ENCODE results near the gene MAPRE2.

The MAPRE2 gene

GRCh38 chr18:35045121-35045520, 3.9 kb downstream of the MAPRE2 start:
- Mint-ChIP-seq H3K36me3 (peaks cover 4% of the 10 kb centered on the region), H3K27ac (peak overlapping the region; percentile 100), H3K4me1 (peaks cover 65% of the 10 kb centered on the region), H3K9me3 (no peaks in the 10 kb centered on the region), H3K27me3 (no peaks in the 10 kb centered on the region), H3K4me3 (no peak overlapping the region)
- ATAC-seq (ENCODE audit: low read depth) (no peak), DNase-seq (ENCODE audit: low spot score in 2 of 2) (no peak)

GRCh38 chr18:35045806-35046205, 4.6 kb downstream of the MAPRE2 start:
- DNase-seq (ENCODE audit: low spot score in 2 of 2) (no peak), ATAC-seq (ENCODE audit: low read depth) (no peak)
- peaks cover 4% of the 10 kb centered on the region for H3K36me3 Mint-ChIP-seq
- H3K4me1 Mint-ChIP-seq: peaks cover 67% of the 10 kb centered on the region
- no peaks in the 10 kb centered on the region for H3K9me3 Mint-ChIP-seq
- H3K27ac Mint-ChIP-seq: peak overlapping the region; percentile 100
- peak overlapping the region; percentile 44 for H3K4me3 Mint-ChIP-seq
- H3K27me3 Mint-ChIP-seq: no peaks in the 10 kb centered on the region

GRCh38 chr18:35047697-35048292, 6.6 kb downstream of the MAPRE2 start:
- Mint-ChIP-seq H3K27ac (peak overlapping the region; percentile 100), H3K4me3 (no peak overlapping the region)

DNA sequence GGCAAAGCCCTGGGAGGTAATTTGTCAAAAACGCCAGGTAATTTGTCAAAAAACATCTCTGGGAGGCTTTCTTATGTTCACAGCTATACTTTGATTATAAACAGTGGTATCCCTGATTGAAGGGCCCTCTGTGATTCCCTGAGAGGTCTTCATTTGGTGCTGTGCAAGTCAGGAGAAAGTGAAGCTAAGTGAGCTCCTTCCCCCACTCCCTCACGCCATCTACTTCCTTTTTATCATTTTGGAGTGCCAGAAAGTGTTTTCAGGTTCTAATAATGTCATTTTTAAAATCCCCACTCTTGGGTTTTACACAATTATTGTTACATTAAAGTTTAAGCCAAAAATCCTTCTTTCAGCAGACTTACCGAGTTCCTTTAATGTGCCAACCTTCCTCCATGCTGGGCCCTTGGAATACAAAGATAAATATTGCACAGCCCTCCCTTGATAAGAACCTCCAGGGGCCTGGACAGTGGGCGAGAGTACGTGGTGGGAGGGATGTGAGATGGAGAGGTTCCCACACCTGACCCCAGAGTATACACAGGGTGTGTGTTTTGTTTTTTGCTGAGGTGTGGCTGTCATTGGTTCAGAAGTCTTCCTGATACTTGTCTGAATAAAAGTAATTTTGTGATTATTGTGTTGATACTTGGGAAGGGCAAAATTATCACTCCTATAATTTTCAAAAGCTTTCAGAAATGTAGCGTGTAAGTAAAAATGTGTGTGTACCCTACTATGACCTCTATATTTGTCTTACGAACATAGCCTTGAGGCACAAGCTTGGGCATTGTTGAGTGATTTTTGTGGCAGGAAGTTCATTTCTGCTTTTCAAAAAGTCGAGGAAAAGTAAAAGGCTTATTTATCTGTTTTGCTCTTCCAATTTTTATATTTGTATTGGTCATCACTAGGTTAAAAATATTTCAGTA, 8.2 kb downstream of the MAPRE2 start:
- peaks cover 6% of the 10 kb centered on the region for H3K36me3 Mint-ChIP-seq
- H3K27me3 Mint-ChIP-seq: no peaks in the 10 kb centered on the region
- DNase-seq (ENCODE audit: low spot score in 2 of 2) (no peak), ATAC-seq (ENCODE audit: low read depth) (peak; percentile 57)
- H3K4me3 Mint-ChIP-seq: peak overlapping the region; percentile 83
- no peaks in the 10 kb centered on the region for H3K9me3 Mint-ChIP-seq
- H3K4me1 Mint-ChIP-seq: peaks cover 57% of the 10 kb centered on the region
- peak overlapping the region; percentile 98 for H3K27ac Mint-ChIP-seq

More at GRCh38 chr18:35047697-35048292, 6.6 kb downstream of the MAPRE2 start:
- no peak for ATAC-seq (ENCODE audit: low read depth)
- DNase-seq (ENCODE audit: low spot score in 2 of 2): no peak
- H3K9me3 Mint-ChIP-seq: no peaks in the 10 kb centered on the region
- no peaks in the 10 kb centered on the region for H3K27me3 Mint-ChIP-seq
- H3K4me1 Mint-ChIP-seq: peaks cover 62% of the 10 kb centered on the region
- H3K36me3 Mint-ChIP-seq: peaks cover 4% of the 10 kb centered on the region

DNA sequence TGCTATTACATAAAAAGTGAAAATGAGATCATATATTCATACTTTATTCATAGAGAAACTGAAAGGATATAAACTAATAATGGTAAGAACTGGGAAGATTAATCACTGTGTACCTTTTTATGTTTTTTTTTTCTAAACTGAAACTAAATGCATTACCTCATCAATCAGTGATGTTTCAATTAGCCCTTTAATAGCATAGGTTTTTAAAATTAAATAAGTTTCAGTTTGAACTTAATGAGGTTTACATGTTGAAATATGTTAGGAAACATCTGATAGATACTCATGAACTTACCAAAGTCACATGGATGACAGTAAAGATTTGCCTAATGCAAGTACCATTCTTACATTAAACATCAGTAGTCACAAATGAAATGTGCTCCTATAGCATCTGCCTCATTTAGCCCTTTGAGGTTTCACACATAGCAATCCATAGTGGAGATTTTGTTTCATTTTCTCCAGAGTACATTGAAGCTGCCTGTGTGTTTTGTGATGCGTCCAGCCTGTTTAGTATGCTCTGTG, 8.9 kb downstream of the MAPRE2 start:
- Mint-ChIP-seq H3K27ac (peak overlapping the region; percentile 98), H3K9me3 (no peaks in the 10 kb centered on the region), H3K4me3 (peak overlapping the region; percentile 83), H3K4me1 (peaks cover 53% of the 10 kb centered on the region), H3K27me3 (no peaks in the 10 kb centered on the region), H3K36me3 (peaks cover 6% of the 10 kb centered on the region)
- DNase-seq (ENCODE audit: low spot score in 2 of 2) (no peak), ATAC-seq (ENCODE audit: low read depth) (peak; percentile 57)

DNA sequence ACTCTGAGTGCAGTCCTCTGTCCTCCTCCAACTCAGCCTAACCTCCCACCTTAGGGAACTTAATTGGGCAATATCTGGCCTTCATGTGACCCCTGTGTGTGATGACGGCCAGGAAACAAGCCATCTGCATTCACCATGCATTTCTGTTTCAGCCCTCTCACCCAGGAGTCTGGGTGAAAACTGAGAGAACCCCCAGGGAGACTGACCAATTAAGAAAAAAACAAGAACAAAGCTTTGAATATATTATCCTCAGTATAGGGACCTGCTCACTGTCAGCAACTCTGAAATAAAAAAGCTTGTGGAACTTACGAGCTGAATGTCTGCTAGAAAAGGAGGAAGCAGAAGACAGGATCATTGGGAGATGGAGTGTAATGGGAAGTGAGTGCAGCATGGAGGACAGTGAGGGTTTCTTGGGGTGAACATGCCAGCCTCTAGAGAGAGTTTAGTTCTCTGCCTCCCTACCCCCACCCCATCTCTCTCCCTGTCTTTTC, 9.5 kb downstream of the MAPRE2 start:
- H3K27me3 Mint-ChIP-seq: no peaks in the 10 kb centered on the region
- H3K9me3 Mint-ChIP-seq: no peaks in the 10 kb centered on the region
- H3K27ac Mint-ChIP-seq: peak overlapping the region; percentile 98
- H3K4me1 Mint-ChIP-seq: peaks cover 50% of the 10 kb centered on the region
- H3K36me3 Mint-ChIP-seq: peaks cover 8% of the 10 kb centered on the region
- ATAC-seq (ENCODE audit: low read depth) (peak; percentile 8), DNase-seq (ENCODE audit: low spot score in 2 of 2) (no peak)
- H3K4me3 Mint-ChIP-seq: peak overlapping the region; percentile 72

GRCh38 chr18:35051641-35052377, 10.6 kb downstream of the MAPRE2 start:
- Mint-ChIP-seq H3K9me3 (no peaks in the 10 kb centered on the region), H3K27me3 (no peaks in the 10 kb centered on the region), H3K36me3 (peaks cover 8% of the 10 kb centered on the region), H3K4me1 (peaks cover 45% of the 10 kb centered on the region), H3K27ac (peak overlapping the region; percentile 98), H3K4me3 (no peak overlapping the region)
- DNase-seq (ENCODE audit: low spot score in 2 of 2) (no peak), ATAC-seq (ENCODE audit: low read depth) (no peak)

GRCh38 chr18:35054401-35054800, 13.2 kb downstream of the MAPRE2 start:
- peaks cover 44% of the 10 kb centered on the region for H3K4me1 Mint-ChIP-seq
- H3K4me3 Mint-ChIP-seq: no peak overlapping the region
- H3K27ac Mint-ChIP-seq: no peak overlapping the region
- H3K27me3 Mint-ChIP-seq: no peaks in the 10 kb centered on the region
- DNase-seq (ENCODE audit: low spot score in 2 of 2): no peak
- H3K36me3 Mint-ChIP-seq: peaks cover 6% of the 10 kb centered on the region
- no peak for ATAC-seq (ENCODE audit: low read depth)
- no peaks in the 10 kb centered on the region for H3K9me3 Mint-ChIP-seq

GRCh38 chr18:35055105-35055504, 13.9 kb downstream of the MAPRE2 start:
- Mint-ChIP-seq H3K4me3 (no peak overlapping the region), H3K27ac (no peak overlapping the region), H3K36me3 (peaks cover 6% of the 10 kb centered on the region), H3K4me1 (peaks cover 45% of the 10 kb centered on the region), H3K9me3 (no peaks in the 10 kb centered on the region), H3K27me3 (no peaks in the 10 kb centered on the region)
- ATAC-seq (ENCODE audit: low read depth) (no peak), DNase-seq (ENCODE audit: low spot score in 2 of 2) (no peak)

GRCh38 chr18:35055726-35056125, 14.5 kb downstream of the MAPRE2 start:
- Mint-ChIP-seq H3K4me3 (no peak overlapping the region), H3K4me1 (peaks cover 44% of the 10 kb centered on the region), H3K27ac (no peak overlapping the region), H3K36me3 (peaks cover 6% of the 10 kb centered on the region), H3K27me3 (no peaks in the 10 kb centered on the region), H3K9me3 (no peaks in the 10 kb centered on the region)
- ATAC-seq (ENCODE audit: low read depth) (no peak), DNase-seq (ENCODE audit: low spot score in 2 of 2) (no peak)

- DNase-seq (ENCODE audit: low spot score in 2 of 2): no peak
- no peak overlapping the region for H3K4me3 Mint-ChIP-seq
- H3K4me1 Mint-ChIP-seq: peaks cover 39% of the 10 kb centered on the region
- H3K36me3 Mint-ChIP-seq: peaks cover 7% of the 10 kb centered on the region
- H3K9me3 Mint-ChIP-seq: no peaks in the 10 kb centered on the region
- ATAC-seq (ENCODE audit: low read depth): no peak
- H3K27me3 Mint-ChIP-seq: no peaks in the 10 kb centered on the region
- no peak overlapping the region for H3K27ac Mint-ChIP-seq
Measured at GRCh38 chr18:35059280-35059927, 18.2 kb downstream of the MAPRE2 start.

- no peak overlapping the region for H3K4me3 Mint-ChIP-seq
- peaks cover 5% of the 10 kb centered on the region for H3K36me3 Mint-ChIP-seq
- H3K27ac Mint-ChIP-seq: no peak overlapping the region
- no peak for DNase-seq (ENCODE audit: low spot score in 2 of 2)
- H3K4me1 Mint-ChIP-seq: peaks cover 40% of the 10 kb centered on the region
- no peak for ATAC-seq (ENCODE audit: low read depth)
- no peaks in the 10 kb centered on the region for H3K9me3 Mint-ChIP-seq
- H3K27me3 Mint-ChIP-seq: no peaks in the 10 kb centered on the region
Measured at GRCh38 chr18:35060122-35060815, 19.1 kb downstream of the MAPRE2 start.

DNA sequence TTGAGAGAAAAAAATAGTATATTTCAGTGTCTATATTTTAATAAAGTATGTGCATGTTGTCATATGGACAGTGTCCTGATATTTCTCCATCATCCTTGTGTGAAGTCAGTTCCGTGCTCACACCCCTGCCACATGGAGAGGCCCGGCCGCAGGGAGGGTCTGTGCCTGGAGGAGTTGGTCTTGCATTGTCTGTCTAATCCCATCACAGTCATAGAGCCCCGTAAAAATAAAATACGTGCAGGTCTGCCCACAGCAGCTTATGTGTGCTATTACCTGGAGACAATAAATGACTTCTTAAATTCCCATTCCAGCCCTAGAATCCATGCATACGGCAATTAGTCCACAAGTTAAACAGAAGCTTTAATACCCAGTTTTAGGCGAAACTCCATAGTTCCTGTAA, 20.1 kb downstream of the MAPRE2 start:
- Mint-ChIP-seq H3K27me3 (no peaks in the 10 kb centered on the region), H3K36me3 (peaks cover 5% of the 10 kb centered on the region), H3K27ac (peak overlapping the region; percentile 48), H3K4me3 (no peak overlapping the region), H3K4me1 (peaks cover 44% of the 10 kb centered on the region), H3K9me3 (no peaks in the 10 kb centered on the region)
- ATAC-seq (ENCODE audit: low read depth) (no peak), DNase-seq (ENCODE audit: low spot score in 2 of 2) (no peak)

Measured in memory B cell (primary cell).